GM23338 (cell line): ENCODE results near the gene CEND1. TPM values are rescaled to one million over a fixed set of nuclear protein-coding genes. Genes with fewer than 3 reads are reported as not detected.

Experiments used
- ATAC-seq: fragments of 200-7000 bp; cut with Tn5 transposase; 3 replicates; pipeline ENCODE4 v1.9.1; 2020
- DNase-seq: peaks from one replicate; pipeline ENCODE4 v3.0.0-alpha.2; 2015; ENCODE audit warnings: low spot score
- H2AFZ ChIP-seq: fragments of 200-600 bp; sonication (generic); 2 replicates; pipeline ENCODE4 v1.8.0; 2016; ENCODE audit warnings: antibody characterized with exemption, mild to moderate bottlenecking, moderate library complexity
- H3F3A ChIP-seq: fragments of 200-600 bp; sonication (generic); replicated peaks from 2 replicates; pipeline ENCODE4 v1.8.0; 2017; ENCODE audit warnings: antibody characterized with exemption, mixed run types, low read depth
- H3K27ac ChIP-seq: fragments of 200-600 bp; sonication (generic); 2 replicates; pipeline ENCODE4 v1.6.1; 2016; ENCODE audit warnings: low read depth
- H3K27me3 ChIP-seq: fragments of 200-600 bp; sonication (generic); 2 replicates; pipeline ENCODE4 v1.8.0; 2016; ENCODE audit warnings: mild to moderate bottlenecking, mixed run types, moderate library complexity; ENCODE audit not compliant: insufficient read depth
- H3K36me3 ChIP-seq: fragments of 200-600 bp; sonication (generic); 2 replicates; pipeline ENCODE4 v1.8.0; 2016; ENCODE audit warnings: mild to moderate bottlenecking; ENCODE audit not compliant: insufficient read depth
- H3K4me1 ChIP-seq: fragments of 200-600 bp; sonication (generic); 2 replicates; pipeline ENCODE4 v1.8.0; 2016; ENCODE audit warnings: mild to moderate bottlenecking, moderate library complexity; ENCODE audit not compliant: insufficient read depth
- H3K4me2 ChIP-seq: fragments of 200-600 bp; sonication (generic); 2 replicates; pipeline ENCODE4 v1.7.1; 2017; ENCODE audit warnings: mixed run types
- H3K4me3 ChIP-seq: fragments of 200-600 bp; sonication (generic); 2 replicates; pipeline ENCODE4 v1.6.1; 2016; ENCODE audit warnings: mixed run types
- H3K79me2 ChIP-seq: fragments of 200-600 bp; sonication (generic); replicated peaks from 2 replicates; pipeline ENCODE4 v1.8.0; 2017; ENCODE audit warnings: mild to moderate bottlenecking; ENCODE audit not compliant: insufficient read depth
- H3K9me2 ChIP-seq: fragments of 200-600 bp; sonication (generic); 2 replicates; pipeline ENCODE4 v1.8.0; 2017; ENCODE audit not compliant: insufficient read depth
- H4K20me1 ChIP-seq: fragments of 200-600 bp; sonication (generic); replicated peaks from 2 replicates; pipeline ENCODE4 v1.8.0; 2017; ENCODE audit warnings: mild to moderate bottlenecking; ENCODE audit not compliant: insufficient read depth
- H3K27ac Mint-ChIP-seq: 2 replicates; pipeline ENCODE4 v1.8.0; 2020; ENCODE audit warnings: inconsistent platforms, mild to moderate bottlenecking, moderate library complexity, mixed read lengths
- H3K27me3 Mint-ChIP-seq: 3 replicates; pipeline ENCODE4 v1.8.0; 2022; ENCODE audit warnings: low read depth, mild to moderate bottlenecking, moderate library complexity, mixed read lengths, inconsistent platforms; ENCODE audit not compliant: insufficient read depth, poor library complexity
- H3K36me3 Mint-ChIP-seq: 3 replicates; pipeline ENCODE4 v1.8.0; 2021; ENCODE audit warnings: low read depth, mild to moderate bottlenecking, inconsistent platforms, moderate library complexity, mixed read lengths
- H3K4me1 Mint-ChIP-seq: 3 replicates; pipeline ENCODE4 v1.8.0; 2020; ENCODE audit warnings: mild to moderate bottlenecking, inconsistent platforms, mixed read lengths
- H3K4me3 Mint-ChIP-seq: 3 replicates; pipeline ENCODE4 v1.8.0; 2021; ENCODE audit warnings: moderate library complexity, mild to moderate bottlenecking, inconsistent platforms, mixed read lengths
- H3K9me3 Mint-ChIP-seq: 3 replicates; pipeline ENCODE4 v1.8.0; 2020; ENCODE audit warnings: moderate library complexity, mild to moderate bottlenecking, inconsistent platforms, mixed read lengths
- CREB1 ChIP-seq: fragments of 250-450 bp; sonication (Bioruptor Pico); IDR thresholded peaks from 2 replicates; pipeline ENCODE4 v1.5.0; 2020; ENCODE audit warnings: low read depth, mild to moderate bottlenecking, moderate library complexity
- CTCF ChIP-seq, 2 experiments: fragments of 200-600 bp in 1 of 2; sonication (generic) in 1 of 2; conservative IDR thresholded peaks; 2 replicates each; pipeline versions ENCODE4 v1.5.1 to v1.6.1; 2016 to 2017; ENCODE audit warnings: antibody characterized with exemption in 2 of 2, low read depth in 2 of 2, mild to moderate bottlenecking in 2 of 2, moderate library complexity in 1 of 2
- ETS1 ChIP-seq: IDR thresholded peaks from 2 replicates; pipeline ENCODE4 v1.6.1; 2016; ENCODE audit warnings: antibody characterized with exemption
- EZH2 ChIP-seq: fragments of 200-600 bp; sonication (generic); IDR thresholded peaks from one replicate; pipeline ENCODE4 v1.8.0; 2017; ENCODE audit warnings: antibody characterized with exemption, mild to moderate bottlenecking, low read depth; ENCODE audit not compliant: unreplicated experiment
- NANOG ChIP-seq: IDR thresholded peaks from 2 replicates; pipeline ENCODE4 v1.6.1; 2016; ENCODE audit warnings: antibody characterized with exemption, borderline replicate concordance
- POLR2AphosphoS5 ChIP-seq: IDR thresholded peaks from 2 replicates; pipeline ENCODE4 v1.6.1; 2016; ENCODE audit warnings: antibody characterized with exemption, low read depth
- REST ChIP-seq: IDR thresholded peaks from one replicate; pipeline ENCODE4 v1.6.1; 2018; ENCODE audit warnings: antibody characterized with exemption; ENCODE audit not compliant: unreplicated experiment
- ZNF114 ChIP-seq: fragments of 250-450 bp; sonication (Bioruptor Pico); IDR thresholded peaks from 2 replicates; pipeline ENCODE4 v1.5.0; 2020; ENCODE audit warnings: mild to moderate bottlenecking, moderate library complexity
- ZNF462 ChIP-seq: fragments of 250-450 bp; sonication (Bioruptor Pico); IDR thresholded peaks from 2 replicates; pipeline ENCODE4 v1.5.0; 2020; ENCODE audit warnings: mild to moderate bottlenecking, moderate library complexity
- polyA plus RNA-seq: library from polyadenylated mRNA; unstranded; fragments of >200 nt; fragmentation: Nextera tagmentation; extraction: Ambion mirVana; gene quantifications from 2 replicates; pipeline ENCODE4 v1.2.1, GENCODE V29; 2016
- total RNA-seq: library from RNA; depleted of rRNA; stranded (reverse); fragments of >200 nt; shearing (Covaris generic); gene quantifications from 2 replicates; pipeline ENCODE4 v1.2.3, GENCODE V29; 2014

Gene CEND1
- total and polyA plus RNA-seq, 2 experiments from 2014 or later = 4.8 to 5.5 TPM

- peak overlapping the region; percentile 42; the same call in 2 of the 3 replicates for H3K4me3 Mint-ChIP-seq
Observed at GRCh38 chr11:825366-826226, 35.7 kb upstream of the CEND1 start.

More at GRCh38 chr11:825366-826226, 35.7 kb upstream of the CEND1 start:
- Histone ChIP-seq H3K36me3 (no peaks in the 10 kb centered on the region), H2AFZ (no peak overlapping the region), H3K9me2 (no peaks in the 10 kb centered on the region), H3K79me2 (0 out of 2 replicates have a peak, but pooled peaks cover under 1% of the 10 kb centered on the region), H3F3A (peaks cover 17% of the 10 kb centered on the region), H3K4me3 (no peak overlapping the region), H3K27ac (no peak overlapping the region), H3K27me3 (peaks cover 9% of the 10 kb centered on the region; the same call in 1 of the 2 replicates), H3K4me1 (peaks cover 20% of the 10 kb centered on the region), H3K4me2 (no peak overlapping the region; the same call in 1 of the 2 replicates), H4K20me1 (peaks cover 12% of the 10 kb centered on the region; the same call in 1 of the 2 replicates)
- Mint-ChIP-seq H3K27ac (no peak overlapping the region; the same call in 1 of the 2 replicates), H3K27me3 (peaks cover 48% of the 10 kb centered on the region), H3K9me3 (no peaks in the 10 kb centered on the region; the same call in 2 of the 3 replicates), H3K36me3 (peaks cover 7% of the 10 kb centered on the region; the same call in 1 of the 3 replicates), H3K4me1 (peaks cover 30% of the 10 kb centered on the region)
- DNase-seq (no peak), ATAC-seq (no peak)
- TF ChIP-seq REST (no peak), CREB1 (no peak), NANOG (no peak), ETS1 (no peak), ZNF462 (CRISPR knock-in tag) (no peak), ZNF114 (CRISPR knock-in tag) (no peak), EZH2 (no peak), CTCF (conservative IDR thresholded peaks at IDR 0.05; ENCODE audit: low read depth in 2 of 2) (no peak), POLR2AphosphoS5 (no peak)
